ENCODE measurements around the gene RPN2. TPM values are rescaled to one million over a fixed set of nuclear protein-coding genes. Genes with fewer than 3 reads are reported as not detected.

RPN2 gene
- total RNA-seq, 1 donor from 2014 or later, result 206 TPM

DNA sequence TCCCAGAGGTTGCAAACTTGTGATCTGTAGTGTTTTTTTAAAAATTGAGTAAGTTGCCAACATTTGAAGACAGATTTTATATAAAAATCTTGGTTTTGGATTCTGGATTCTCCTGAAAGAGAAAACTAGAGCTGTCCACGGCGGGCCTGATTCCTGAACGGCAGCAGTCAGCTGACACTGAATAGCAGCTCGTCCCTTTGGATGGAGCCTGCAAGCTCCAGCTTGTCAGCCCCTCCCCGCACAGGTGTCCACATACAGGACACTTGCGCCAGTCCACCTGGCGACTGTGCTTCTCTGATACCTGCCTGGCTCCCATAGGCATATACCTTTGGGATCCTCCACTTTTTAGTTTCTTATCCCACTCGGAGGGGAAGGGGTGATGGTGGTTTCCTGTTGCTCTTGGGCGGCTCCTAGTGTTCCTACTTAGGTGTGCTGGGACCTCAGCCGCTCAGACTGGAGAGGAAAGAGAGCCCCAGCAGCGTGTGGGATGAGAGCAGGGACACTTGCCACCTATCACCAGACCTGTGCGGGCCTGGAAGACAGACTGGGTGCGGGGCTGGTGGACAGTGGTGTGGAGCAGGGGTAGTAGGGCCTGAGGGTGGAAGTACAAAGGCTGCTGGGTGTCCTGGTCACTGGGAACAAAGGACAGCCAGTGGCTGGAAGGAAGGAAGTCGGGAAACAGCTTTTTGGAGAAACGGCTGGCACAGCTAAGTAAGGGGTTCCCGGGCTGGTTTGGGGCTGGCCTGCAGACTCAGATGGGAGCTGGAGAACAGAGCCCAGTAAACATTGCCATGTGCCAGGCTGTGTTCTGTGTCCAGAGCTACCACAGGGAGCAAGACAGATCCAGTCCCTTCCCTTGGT, 64.2 kb downstream of the RPN2 start:
- DNase-seq (ENCODE audit: low spot score), result no peak

DNA sequence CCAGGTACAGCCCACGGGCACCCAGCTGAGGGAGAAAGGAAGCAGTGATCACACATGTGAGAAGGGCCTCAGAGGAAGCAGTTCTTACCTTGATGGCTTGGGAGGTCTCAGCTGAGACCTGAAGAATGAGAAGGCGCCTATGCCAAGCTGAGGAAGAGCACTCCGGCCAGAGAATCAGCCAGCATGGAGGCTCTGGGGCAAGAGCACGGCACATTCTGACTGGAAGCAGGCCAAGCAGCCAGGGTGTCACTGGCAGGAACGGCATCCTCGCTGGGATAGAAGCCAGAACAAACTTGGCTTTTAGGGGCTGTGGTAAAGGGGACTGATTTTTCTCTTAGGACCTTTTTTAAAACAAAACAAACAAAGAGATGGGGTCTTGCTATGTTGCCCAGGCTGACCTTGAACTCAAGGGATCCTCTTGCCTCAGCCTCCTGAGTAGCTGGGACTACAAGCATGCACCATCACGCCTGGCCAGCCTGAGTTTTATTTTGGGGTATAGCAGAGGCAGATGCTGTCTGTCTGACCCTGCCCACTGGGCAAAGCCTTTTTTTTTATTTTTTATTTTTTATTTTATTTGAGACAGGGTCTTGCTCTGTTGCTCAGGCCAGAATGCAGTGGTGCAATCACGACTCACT, 64.9 kb downstream of the RPN2 start:
- no peak for DNase-seq (ENCODE audit: low spot score)

DNA sequence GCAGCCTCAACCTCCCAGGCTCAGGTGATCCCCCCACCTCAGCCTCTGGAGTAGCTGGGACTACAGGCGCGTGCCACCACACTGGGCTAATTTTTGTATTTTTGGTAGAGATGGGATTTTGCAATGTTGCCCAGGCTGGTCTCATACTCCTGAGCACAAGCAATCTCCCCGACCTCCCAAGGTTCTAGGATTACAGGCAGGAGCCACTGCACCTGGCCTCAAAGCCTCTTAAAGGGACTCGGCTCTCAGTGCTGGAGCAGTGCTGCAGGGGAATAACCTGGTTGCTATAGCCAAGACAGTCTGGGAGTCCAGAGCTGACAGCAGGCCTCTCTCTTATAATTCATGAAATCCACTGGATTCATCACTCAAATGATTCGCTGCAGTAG, 65.4 kb downstream of the RPN2 start:
- no peak for DNase-seq (ENCODE audit: low spot score)

DNA sequence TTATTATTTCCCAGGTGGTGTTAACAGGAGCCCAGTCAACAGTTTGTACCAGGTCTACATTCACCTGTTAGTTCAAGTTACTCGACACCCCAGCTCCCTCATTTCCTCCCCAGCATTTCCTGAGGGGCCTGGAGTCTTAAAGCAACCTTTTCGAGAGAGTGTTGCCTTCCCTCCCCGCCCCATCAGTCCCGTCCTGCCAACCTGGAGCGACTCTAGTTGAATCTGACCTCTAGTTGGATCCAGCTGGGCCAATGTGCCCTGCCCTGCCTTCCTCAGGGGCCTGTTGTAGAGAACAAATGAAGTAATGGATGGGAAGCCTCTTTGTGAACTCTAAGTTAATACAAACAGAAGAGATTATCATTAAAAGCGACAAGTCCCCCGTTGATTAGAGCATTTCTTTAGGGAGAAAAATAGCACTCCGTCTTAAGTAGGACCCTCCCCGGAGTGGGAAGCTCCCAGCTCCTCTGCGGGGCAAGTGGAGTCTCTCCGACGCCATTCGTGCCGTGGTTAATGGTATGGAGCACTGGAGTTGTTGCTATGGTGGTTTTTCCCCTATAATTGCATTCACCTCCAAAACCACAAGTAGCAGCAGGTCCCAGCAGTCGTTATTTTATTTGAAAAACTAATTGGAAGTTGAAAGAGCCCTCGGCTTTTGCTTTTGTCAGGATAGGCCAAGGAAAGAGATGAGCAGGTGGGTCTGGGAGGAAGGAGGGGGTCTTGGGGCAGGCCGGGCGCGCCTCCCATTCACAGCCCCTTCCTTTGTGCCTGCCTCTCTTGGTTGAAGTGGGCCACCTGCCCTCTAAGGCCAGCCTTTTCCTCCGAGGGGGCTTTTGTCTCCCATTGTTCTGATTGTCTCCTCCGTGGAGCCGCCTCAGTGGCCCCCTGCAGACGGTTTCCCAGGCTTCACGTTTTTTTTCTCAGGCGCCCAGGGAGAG, 66.4 kb downstream of the RPN2 start:
- DNase-seq (ENCODE audit: low spot score), result no peak

DNA sequence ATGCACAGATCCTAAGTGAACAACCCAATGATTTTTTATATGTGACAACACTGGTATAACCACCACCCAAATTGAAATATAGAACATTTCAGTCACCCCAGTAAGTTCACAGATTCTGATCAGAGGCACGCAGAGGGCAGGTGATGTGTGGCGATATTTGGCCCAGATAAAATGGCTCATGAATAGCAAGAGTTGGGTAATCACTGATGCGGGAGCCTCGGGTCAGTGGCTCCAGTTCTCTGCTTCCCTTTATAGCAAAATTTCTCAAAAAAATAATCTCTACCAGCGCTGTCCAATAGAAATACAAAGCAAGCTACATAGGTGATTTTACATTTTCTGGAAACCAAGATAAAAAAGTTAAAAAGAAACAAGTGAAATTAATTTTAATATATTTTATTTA, 67.6 kb downstream of the RPN2 start:
- DNase-seq (ENCODE audit: low spot score), result no peak

DNA sequence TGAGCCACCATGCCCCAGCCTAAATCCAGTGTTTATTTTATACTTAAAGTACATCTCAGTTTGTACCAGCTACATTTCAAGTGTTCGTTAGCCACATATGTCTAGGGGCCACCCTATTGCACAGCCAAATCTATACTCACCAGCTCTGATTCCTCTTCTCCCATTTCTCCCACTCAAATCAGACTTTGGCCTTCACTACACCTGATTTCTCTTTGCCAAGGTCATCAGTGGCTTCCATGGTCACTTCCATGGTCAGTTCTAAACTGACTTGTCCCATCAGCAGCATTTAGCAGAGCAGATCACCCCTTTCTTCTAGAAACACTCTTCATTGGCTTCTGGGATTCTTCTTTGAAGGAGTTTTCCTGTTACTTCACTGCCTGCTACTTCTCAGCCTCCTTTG, 68.4 kb downstream of the RPN2 start:
- no peak for DNase-seq (ENCODE audit: low spot score)

DNA sequence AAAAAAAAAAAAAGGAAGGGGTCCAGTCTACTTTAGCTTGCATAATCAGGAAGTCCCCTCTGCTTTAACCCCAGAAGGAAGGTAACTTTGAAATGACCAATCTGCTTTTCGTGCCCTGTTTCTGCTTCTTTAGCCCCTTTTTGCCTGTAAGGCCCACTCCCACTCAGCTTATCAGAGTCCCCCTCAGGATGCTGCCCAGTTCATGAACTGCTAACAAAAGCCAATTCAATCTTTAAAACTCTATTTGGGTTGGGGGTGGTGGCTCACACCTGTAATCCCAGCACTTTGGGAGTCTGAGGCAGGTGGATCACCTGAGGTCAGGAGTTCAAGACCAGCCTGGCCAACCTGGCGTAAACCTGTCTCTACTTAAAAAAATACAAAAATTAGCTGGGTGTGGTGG, 70.2 kb downstream of the RPN2 start:
- DNase-seq (ENCODE audit: low spot score), result no peak

DNA sequence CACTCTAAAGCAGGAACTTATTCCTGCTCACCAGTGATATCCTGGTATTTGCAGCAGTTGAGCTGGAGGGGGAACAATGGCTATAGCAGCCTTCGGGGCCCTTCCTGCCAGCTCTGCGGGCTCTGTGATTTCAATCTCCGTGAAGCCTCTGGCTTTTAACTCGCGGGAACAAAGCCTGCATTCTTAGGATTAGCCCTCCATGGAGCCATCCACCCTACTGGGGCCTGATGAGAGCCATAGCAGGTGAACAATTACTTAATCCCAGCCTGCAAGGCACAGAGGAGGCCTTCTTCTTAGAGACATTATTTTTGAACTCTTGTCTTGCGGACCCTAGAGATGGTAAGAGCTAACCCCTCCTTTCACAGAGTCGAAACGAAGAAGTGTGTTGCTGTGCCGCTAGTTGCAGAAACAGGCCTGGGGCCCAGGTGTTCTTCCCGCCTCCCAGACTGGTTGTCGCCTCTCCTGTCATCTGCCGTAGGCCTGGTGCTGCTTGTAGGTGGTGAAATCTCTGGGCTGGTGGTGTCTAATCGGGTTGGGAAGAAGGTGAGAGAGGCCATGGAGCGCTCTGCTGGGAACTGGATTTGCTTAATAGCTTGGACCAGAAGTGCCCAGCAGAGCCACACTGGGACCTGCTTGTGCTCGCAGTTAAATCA, 72.8 kb downstream of the RPN2 start:
- no peak for DNase-seq (ENCODE audit: low spot score)

DNA sequence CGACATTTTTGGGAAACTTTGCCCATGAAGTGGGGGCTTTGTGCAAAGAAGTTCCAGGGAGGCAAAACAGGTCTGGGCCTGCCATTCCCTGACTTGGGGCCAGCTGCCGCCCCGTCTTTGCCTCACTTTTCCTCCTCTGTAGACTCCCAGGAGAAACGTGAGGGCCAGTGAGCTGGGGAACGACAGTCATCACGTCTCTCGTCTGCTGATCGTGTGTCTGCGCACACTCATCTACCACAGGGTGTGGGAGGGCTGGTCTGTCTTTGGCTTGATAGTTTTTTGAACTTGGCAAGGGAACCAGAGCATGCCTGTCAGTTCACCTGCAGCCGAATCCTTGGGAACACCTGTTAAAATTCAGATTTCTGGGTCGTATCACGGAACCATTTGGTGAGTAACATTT, 74.0 kb downstream of the RPN2 start:
- DNase-seq (ENCODE audit: low spot score), result no peak

DNA sequence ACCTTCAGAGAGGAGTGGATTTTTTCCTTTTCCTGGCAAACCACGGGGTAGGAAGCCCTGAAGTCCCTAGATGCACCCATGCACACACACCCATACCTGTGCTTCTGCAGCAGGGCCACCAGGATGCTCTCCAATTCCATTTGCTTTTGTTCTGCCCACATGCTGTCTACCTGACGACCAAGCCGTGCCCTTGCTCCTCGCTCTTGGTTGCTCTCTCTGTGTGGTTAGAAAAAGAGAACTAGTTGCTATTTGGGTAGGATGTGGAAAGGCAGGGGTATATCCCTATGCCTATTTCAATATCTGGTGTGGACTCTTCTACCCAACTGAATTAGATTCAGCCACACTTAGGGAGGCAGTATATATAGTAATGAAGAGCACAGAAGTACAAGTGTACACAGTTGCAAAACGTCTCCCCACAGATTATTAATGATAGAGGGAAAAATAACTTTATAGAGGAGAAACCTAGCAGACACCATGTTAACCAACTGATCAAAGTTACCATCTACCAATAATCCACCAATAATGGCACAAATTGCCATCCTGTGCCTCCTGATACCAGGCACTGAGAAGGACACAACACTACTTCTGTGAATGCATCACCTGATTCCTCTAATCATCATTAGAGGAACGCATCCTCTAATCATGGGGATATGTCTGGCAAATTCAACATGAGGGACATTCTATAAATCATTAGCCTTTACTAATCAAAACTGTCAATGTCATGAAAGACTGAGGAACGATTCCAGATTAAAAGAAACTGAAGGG, 75.2 kb downstream of the RPN2 start:
- DNase-seq (ENCODE audit: low spot score), result no peak

DNA sequence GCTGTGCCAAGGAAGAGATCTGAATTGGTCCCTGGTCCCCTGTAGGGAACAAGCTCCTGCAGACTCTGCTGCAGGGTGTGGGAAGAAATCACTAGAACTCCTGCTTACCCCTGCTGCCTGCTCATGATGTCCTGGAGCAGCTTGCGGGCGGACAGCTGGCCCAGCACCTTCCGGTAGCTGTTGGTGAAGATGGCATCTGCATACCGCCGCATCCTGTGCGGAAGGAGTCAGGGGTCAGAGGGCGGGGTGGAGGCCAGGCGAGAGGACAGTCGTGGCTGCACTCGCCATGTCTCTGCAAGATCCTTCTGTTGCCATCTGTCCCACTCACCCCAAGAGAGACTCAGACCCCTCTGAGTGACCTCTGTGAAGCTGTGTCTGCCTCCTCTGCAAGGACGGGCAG, 77.2 kb downstream of the RPN2 start:
- DNase-seq (ENCODE audit: low spot score), result no peak

DNA sequence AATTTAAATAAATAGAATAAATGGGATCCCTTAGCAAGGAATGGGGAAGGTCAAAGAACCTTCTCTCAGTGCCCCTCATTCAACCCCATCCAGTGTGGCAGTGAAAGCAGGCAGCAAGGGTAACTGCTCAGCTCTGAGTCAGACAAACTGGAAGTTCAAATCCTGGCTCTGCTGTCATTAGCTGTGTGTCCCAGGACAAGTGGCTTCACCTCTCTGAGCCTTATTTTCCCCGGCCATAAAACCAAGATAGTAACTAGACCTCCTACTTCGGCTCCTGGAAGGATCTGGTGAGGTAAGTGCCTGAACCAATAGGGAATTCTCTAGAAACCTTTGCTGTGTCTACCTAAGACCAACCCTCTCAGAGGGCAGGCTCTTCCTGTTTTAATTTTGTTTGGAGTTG, 78.4 kb downstream of the RPN2 start:
- no peak for DNase-seq (ENCODE audit: low spot score)

DNA sequence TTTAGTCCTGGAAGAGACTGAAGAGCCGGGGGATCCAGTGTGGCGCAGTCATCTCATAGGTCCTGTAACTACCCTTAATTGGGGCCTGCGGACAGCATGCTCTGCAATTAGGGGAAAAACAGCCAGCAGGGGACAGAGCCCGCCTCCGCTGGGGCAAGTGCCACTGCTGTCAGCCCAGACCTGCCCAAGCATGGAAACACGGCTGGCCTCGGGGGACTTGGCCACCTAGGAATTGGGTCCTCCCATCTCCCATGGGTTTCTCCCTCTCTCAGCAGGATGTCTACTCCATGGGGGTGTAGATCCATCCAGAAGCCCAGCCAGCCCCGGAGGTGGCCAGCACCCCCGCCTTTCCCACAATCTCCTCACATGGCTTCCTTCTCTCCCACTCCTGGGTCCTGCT, 78.9 kb downstream of the RPN2 start:
- no peak for DNase-seq (ENCODE audit: low spot score)

DNA sequence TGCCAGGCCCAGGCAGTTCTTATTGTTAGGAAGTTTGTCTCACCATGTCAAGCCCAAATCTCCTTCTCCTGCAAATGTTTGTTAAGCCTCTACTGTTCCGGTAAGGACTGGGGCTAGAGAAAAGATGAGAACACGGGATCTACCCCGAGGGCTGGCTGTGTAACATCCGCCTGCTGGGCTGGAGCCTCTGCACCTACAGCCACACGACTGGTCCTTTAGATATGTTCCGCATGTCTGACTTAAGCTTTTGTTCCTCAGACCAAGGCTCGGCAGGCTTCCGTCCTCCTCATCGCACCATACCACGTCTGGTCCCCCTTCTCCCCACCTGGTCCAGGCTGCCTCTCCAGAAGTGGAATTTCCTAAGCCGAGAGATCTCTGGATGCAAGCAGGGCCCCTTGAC, 79.9 kb downstream of the RPN2 start:
- DNase-seq (ENCODE audit: low spot score), result no peak

DNA sequence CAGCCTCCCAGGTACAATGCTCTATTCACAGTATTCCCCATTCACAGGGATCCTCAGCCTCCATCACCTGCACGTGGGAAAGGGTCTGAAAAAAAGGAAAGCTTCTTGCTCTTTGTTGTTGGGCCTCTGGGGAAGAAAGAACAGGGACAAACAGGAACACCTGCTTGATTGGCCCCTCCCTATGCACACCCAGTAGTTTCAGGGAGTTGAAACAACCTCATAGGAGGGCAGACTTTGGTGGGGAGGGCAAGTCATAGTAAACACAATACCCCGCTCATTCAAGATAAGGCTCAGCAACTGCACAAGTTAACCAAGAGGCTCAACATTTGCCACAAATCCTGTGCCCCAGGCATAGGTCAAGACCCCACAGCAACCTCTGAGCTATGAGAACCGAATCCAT, 80.7 kb downstream of the RPN2 start:
- DNase-seq (ENCODE audit: low spot score), result no peak

DNA sequence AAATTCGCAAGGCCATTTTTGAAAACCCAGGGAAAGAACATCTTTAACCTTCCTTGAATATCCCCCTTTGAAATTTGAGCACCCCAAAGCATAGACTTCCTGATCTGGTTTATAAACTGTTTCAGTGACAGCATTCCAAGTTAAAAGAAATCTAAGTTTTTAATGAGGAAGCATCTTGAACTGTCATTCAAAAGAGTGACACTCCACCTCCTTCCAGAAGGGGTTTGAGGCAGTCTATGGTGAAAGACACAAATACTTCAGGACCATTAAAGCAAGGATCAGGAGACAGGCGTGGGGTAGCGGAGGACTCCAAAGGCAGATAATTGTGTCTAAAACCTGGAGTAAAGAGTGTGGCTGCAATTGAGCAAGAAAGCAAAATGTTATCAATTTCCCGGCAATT, 81.8 kb downstream of the RPN2 start:
- no peak for DNase-seq (ENCODE audit: low spot score)

DNA sequence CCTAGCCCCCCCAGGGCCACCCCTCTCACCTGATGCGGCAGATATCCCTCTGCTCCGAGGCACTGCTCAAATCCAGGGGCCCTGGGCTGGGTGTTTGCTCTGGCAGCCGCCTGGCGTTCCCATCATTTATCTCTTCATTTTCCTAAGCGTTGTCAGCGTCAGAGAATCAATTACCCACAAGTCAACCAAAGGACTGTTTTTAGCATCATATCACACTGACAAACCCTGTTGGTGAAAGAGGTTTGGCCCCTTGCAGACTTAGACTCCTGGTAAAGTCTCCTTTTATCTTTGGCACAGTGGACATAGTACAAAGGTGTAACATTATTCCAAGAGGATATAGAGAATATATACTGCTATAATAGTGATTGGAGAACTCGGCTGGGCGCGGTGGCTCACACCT, 82.6 kb downstream of the RPN2 start, which contains the start of gene GHRH:
Gene GHRH (minus strand): TSS at position 101 of the 400 bp plus-strand sequence. CDS start 4,925 bp downstream, outside the sequence.
- no peak for DNase-seq (ENCODE audit: low spot score)

DNA sequence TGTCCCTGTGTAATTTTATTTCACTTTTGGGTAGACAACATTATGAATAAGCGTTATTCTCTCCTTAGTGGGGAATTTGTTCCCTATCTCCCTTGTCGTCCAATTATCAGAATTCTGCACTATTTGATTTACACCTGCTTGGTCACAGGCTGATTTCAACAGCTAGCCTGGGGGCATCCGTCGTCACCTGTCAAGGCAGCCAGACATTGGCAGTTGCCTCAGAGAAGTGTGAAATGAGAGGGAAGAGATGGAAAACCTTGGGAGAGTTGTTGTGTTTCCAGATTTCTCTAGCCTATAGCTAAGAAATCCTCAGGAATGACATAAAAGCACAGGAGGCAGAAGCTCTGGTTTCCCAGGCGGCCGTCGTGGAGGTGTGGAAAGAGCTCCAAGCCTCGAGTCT, 83.4 kb downstream of the RPN2 start:
- no peak for DNase-seq (ENCODE audit: low spot score)

DNA sequence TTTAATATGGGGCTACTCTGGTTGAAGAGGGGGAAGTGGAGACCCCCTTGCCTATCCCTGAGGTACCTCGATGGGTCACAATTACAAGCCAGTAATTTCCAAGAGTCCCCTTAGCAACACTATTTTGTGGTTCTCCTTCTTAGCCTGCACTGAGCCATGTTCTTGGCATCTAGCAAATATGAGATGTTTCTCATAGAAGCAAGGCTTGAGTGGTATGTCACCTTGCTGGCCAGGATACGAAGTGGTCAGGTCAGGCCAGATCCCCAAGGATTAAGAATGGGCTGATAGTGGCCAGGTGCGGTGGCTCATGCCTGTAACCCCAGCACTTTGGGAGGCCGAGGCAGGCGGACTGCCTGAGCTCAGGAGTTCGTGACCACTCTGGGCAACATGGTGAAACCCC, 84.6 kb downstream of the RPN2 start:
- no peak for DNase-seq (ENCODE audit: low spot score)

DNA sequence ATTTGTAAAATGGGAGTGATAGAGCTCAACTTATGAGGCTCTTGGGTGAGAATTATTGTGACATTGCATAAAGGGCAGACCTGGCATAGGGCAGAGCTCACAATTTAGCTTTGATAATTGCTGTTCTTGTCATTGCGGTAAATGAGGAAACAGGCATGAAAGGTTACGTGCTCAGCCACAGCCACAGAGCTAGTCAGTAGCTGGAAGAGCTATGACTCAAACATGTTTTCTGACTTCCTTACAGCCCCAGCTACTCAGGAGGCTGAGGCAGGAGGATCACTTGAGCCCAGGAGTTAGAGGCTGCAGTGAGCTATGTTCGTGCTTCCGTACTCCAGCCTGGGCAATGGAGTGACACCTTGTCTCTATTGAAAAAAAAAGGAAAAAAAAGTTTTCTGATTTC, 86.0 kb downstream of the RPN2 start:
- DNase-seq (ENCODE audit: low spot score), result no peak
